ENCODE measurements around the gene RNF11. TPM values are rescaled to one million over a fixed set of nuclear protein-coding genes. Genes with fewer than 3 reads are reported as not detected.

Gene RNF11
- polyA plus RNA-seq, 3 donors: 25.3 to 30.4 (median 28.4) TPM

GRCh38 chr1:51316846-51317120, 80.7 kb downstream of the RNF11 start:
- no peak for TF ChIP-seq CTCF (IDR thresholded peaks at IDR 0.05)
- H3K27ac Mint-ChIP-seq: no peak overlapping the region

DNA sequence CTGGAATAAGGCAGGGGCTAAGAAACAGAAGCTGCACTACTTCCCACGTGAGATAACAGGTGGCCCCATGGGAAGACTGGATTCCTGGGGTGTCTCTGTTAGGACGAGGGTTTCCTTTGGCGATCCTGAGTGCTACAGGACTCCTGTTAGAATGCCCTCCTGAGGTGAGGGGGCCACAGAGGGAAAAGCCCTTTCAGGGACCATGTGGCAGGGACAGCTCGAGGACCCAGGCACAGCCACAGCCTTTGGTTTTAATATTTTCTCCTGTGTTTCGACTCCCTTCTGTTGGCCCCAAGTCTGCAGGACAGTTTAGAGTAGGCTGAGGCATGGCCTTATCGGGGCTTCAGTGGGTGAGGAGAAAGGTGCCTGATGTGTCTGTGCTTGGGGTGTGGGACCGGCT, 81.7 kb downstream of the RNF11 start:
- Mint-ChIP-seq H3K4me1 (peaks cover 15% of the 10 kb centered on the region), H3K36me3 (no peaks in the 10 kb centered on the region), H3K27ac (no peak overlapping the region), H3K9me3 (no peaks in the 10 kb centered on the region), H3K4me3 (no peak overlapping the region), H3K27me3 (ENCODE audit: low read depth in 3 of 3) (peaks cover 0 to 5% (median 0%) of the 10 kb centered on the region in 3 donors)
- Histone ChIP-seq H4K20me1 (ENCODE audit: insufficient read depth, low read length) (no peaks in the 10 kb centered on the region), H3K36me3 (replicated peaks in 1 of 2; ENCODE audit: control insufficient read depth in 1 of 2, insufficient read depth in 2 of 2, low read length in 2 of 2) (no peaks in the 10 kb centered on the region), H3K27me3 (ENCODE audit: control insufficient read depth in 2 of 2, insufficient read depth in 2 of 2, low read length in 2 of 2) (no peaks in the 10 kb centered on the region), H3K4me2 (replicated peaks; ENCODE audit: extremely low read depth, low read length, poor library complexity, severe bottlenecking) (no peak overlapping the region), H3K4me3 (replicated peaks in 1 of 3; ENCODE audit: low read depth in 2 of 3, low read length in 3 of 3) (no peak overlapping the region), H3K4me1 (ENCODE audit: control insufficient read depth in 1 of 2, insufficient read depth in 2 of 2, low read length in 2 of 2) (peaks cover 10 to 12% of the 10 kb centered on the region in 2 donors), H2AFZ (ENCODE audit: insufficient read depth, low read depth, low read length, poor library complexity, severe bottlenecking) (no peak overlapping the region), H3K27ac (ENCODE audit: low read depth in 1 of 2, low read length in 2 of 2) (no peak overlapping the region), H3K9ac (ENCODE audit: insufficient read depth, low read length, poor library complexity, severe bottlenecking) (no peak overlapping the region), H3K9me3 (replicated peaks in 1 of 2; ENCODE audit: control insufficient read depth in 1 of 2, insufficient read depth in 1 of 2, low read length in 2 of 2) (no peaks in the 10 kb centered on the region), H3K79me2 (ENCODE audit: insufficient read depth, low read length) (no peaks in the 10 kb centered on the region)
- no peak for DNase-seq
- 93% methylated on average over 7 of the region's 7 CpGs for WGBS (ENCODE audit: insufficient coverage)
- intact Hi-C loops (cut with micrococcal nuclease): no loop called here
- no peak for TF ChIP-seq CTCF (IDR thresholded peaks at IDR 0.05)

More at GRCh38 chr1:51316846-51317120, 80.7 kb downstream of the RNF11 start:
- WGBS (ENCODE audit: insufficient coverage): 93% methylated on average over 2 of the region's 4 CpGs
- H3K27ac ChIP-seq (ENCODE audit: low read depth in 1 of 2, low read length in 2 of 2): no peak overlapping the region
- intact Hi-C loops (cut with micrococcal nuclease): no loop called here
- no peak for DNase-seq
- no peaks in the 10 kb centered on the region for H4K20me1 ChIP-seq (ENCODE audit: insufficient read depth, low read length)
- H3K9ac ChIP-seq (ENCODE audit: insufficient read depth, low read length, poor library complexity, severe bottlenecking): no peak overlapping the region
- peaks cover 0 to 2% (median 0%) of the 10 kb centered on the region in 7 donors for H3K9me3 Mint-ChIP-seq
- peaks cover 15% of the 10 kb centered on the region for H3K4me1 Mint-ChIP-seq
- no peaks in the 10 kb centered on the region for H3K36me3 Mint-ChIP-seq
- H3K27me3 Mint-ChIP-seq (ENCODE audit: low read depth in 3 of 3): peaks cover 0 to 5% (median 0%) of the 10 kb centered on the region in 3 donors
- H3K27me3 ChIP-seq (ENCODE audit: control insufficient read depth in 2 of 2, insufficient read depth in 2 of 2, low read length in 2 of 2): no peaks in the 10 kb centered on the region
- peaks cover 10 to 12% of the 10 kb centered on the region in 2 donors for H3K4me1 ChIP-seq (ENCODE audit: control insufficient read depth in 1 of 2, insufficient read depth in 2 of 2, low read length in 2 of 2)
- H3K79me2 ChIP-seq (ENCODE audit: insufficient read depth, low read length): no peaks in the 10 kb centered on the region
- H3K4me2 ChIP-seq (replicated peaks; ENCODE audit: extremely low read depth, low read length, poor library complexity, severe bottlenecking): no peak overlapping the region
- no peak overlapping the region for H2AFZ ChIP-seq (ENCODE audit: insufficient read depth, low read depth, low read length, poor library complexity, severe bottlenecking)
- no peaks in the 10 kb centered on the region for H3K36me3 ChIP-seq (replicated peaks in 1 of 2; ENCODE audit: control insufficient read depth in 1 of 2, insufficient read depth in 2 of 2, low read length in 2 of 2)
- no peak overlapping the region for H3K4me3 ChIP-seq (replicated peaks in 1 of 3; ENCODE audit: low read depth in 2 of 3, low read length in 3 of 3)
- no peak overlapping the region for H3K4me3 Mint-ChIP-seq
- H3K9me3 ChIP-seq (replicated peaks in 1 of 2; ENCODE audit: control insufficient read depth in 1 of 2, insufficient read depth in 1 of 2, low read length in 2 of 2): no peaks in the 10 kb centered on the region
